Astrocyte (in vitro differentiated cells and primary cell): ENCODE data around the gene USP35. TPM values are rescaled to one million over a fixed set of nuclear protein-coding genes. Genes with fewer than 3 reads are reported as not detected.

Experiments
- DNase-seq: peaks from one replicate; pipeline ENCODE4 v3.0.0-alpha.2; 2010; ENCODE audit warnings: low read depth
- FAIRE-seq: peaks from 2 replicates; lab custom pipeline; 2011; peaks lifted over from hg19 to GRCh38; lab: Jason Lieb, UNC
- H2AFZ ChIP-seq: 2 replicates; pipeline ENCODE4 v1.6.0; 2012; ENCODE audit warnings: low read depth, low read length, inconsistent platforms
- H3K27ac ChIP-seq: 2 replicates; pipeline ENCODE4 v1.5.1; 2011; ENCODE audit warnings: low read depth, low read length, inconsistent platforms
- H3K27me3 ChIP-seq: 2 replicates; pipeline ENCODE4 v1.6.0; 2011; ENCODE audit warnings: low read length, inconsistent platforms; ENCODE audit not compliant: insufficient read depth
- H3K36me3 ChIP-seq: 2 replicates; pipeline ENCODE4 v1.5.1; 2011; ENCODE audit warnings: low read length, inconsistent platforms; ENCODE audit not compliant: insufficient read depth
- H3K4me1 ChIP-seq: 2 replicates; pipeline ENCODE4 v1.5.1; 2011; ENCODE audit warnings: low read length, inconsistent platforms; ENCODE audit not compliant: insufficient read depth
- H3K4me2 ChIP-seq: 2 replicates; pipeline ENCODE4 v1.6.0; 2012; ENCODE audit warnings: low read length, inconsistent platforms
- H3K4me3 ChIP-seq: 2 replicates; pipeline ENCODE4 v1.5.1; 2011; ENCODE audit warnings: low read depth, mild to moderate bottlenecking, low read length, inconsistent platforms; ENCODE audit not compliant: insufficient read depth
- H3K79me2 ChIP-seq: 2 replicates; pipeline ENCODE4 v1.6.0; 2012; ENCODE audit warnings: mild to moderate bottlenecking, low read length, inconsistent platforms; ENCODE audit not compliant: insufficient read depth
- H3K9ac ChIP-seq: 2 replicates; pipeline ENCODE4 v1.6.0; 2012; ENCODE audit warnings: mild to moderate bottlenecking, low read length, inconsistent platforms
- H3K9me3 ChIP-seq: 2 replicates; pipeline ENCODE4 v1.5.1; 2012; ENCODE audit warnings: low read depth, mild to moderate bottlenecking, low read length, inconsistent platforms; ENCODE audit not compliant: insufficient read depth
- H4K20me1 ChIP-seq: 2 replicates; pipeline ENCODE4 v1.6.0; 2012; ENCODE audit warnings: low read length, inconsistent platforms; ENCODE audit not compliant: insufficient read depth
- H3K27ac Mint-ChIP-seq: one replicate; pipeline ENCODE4 v1.8.0; 2021; ENCODE audit warnings: mild to moderate bottlenecking, mixed read lengths; ENCODE audit not compliant: unreplicated experiment
- H3K27me3 Mint-ChIP-seq: one replicate; pipeline ENCODE4 v1.8.0; 2021; ENCODE audit warnings: low read depth, mixed read lengths; ENCODE audit not compliant: unreplicated experiment
- H3K36me3 Mint-ChIP-seq: one replicate; pipeline ENCODE4 v1.8.0; 2021; ENCODE audit warnings: low read depth, mixed read lengths; ENCODE audit not compliant: unreplicated experiment
- H3K4me1 Mint-ChIP-seq: one replicate; pipeline ENCODE4 v1.8.0; 2021; ENCODE audit warnings: low read depth, mixed read lengths; ENCODE audit not compliant: unreplicated experiment
- H3K4me3 Mint-ChIP-seq: one replicate; pipeline ENCODE4 v1.8.0; 2021; ENCODE audit warnings: mild to moderate bottlenecking, moderate library complexity, mixed read lengths; ENCODE audit not compliant: unreplicated experiment
- H3K9me3 Mint-ChIP-seq: one replicate; pipeline ENCODE4 v1.8.0; 2021; ENCODE audit warnings: mild to moderate bottlenecking, mixed read lengths; ENCODE audit not compliant: unreplicated experiment
- CTCF ChIP-seq: IDR thresholded peaks from 2 replicates; pipeline ENCODE4 v1.5.1; 2011; ENCODE audit warnings: low read depth, mild to moderate bottlenecking, inconsistent platforms, low read length, moderate library complexity; ENCODE audit not compliant: insufficient read depth
- EZH2 ChIP-seq: IDR thresholded peaks from 2 replicates; pipeline ENCODE4 v1.6.1; 2012; ENCODE audit warnings: mild to moderate bottlenecking, low read length, inconsistent platforms; ENCODE audit not compliant: insufficient read depth
- total RNA-seq: library from RNA; stranded (reverse); gene quantifications from 2 replicates; pipeline ENCODE4 v1.2.1, GENCODE V29; 2021

The USP35 gene
- total RNA-seq, 1 donor from 2014 or later: 16.2 TPM

- Histone ChIP-seq H4K20me1 (peaks cover 4% of the 10 kb centered on the region), H3K27ac (no peak overlapping the region), H3K4me1 (no peaks in the 10 kb centered on the region), H3K4me3 (no peak overlapping the region), H3K9me3 (no peaks in the 10 kb centered on the region), H3K27me3 (no peaks in the 10 kb centered on the region), H2AFZ (no peak overlapping the region), H3K79me2 (no peaks in the 10 kb centered on the region), H3K4me2 (no peak overlapping the region), H3K9ac (no peak overlapping the region), H3K36me3 (no peaks in the 10 kb centered on the region)
- no peak for TF ChIP-seq CTCF
- no peak for TF ChIP-seq EZH2
- no peak overlapping the region for H3K4me3 Mint-ChIP-seq
- DNase-seq: no peak
- peak overlapping the region; percentile 10 for H3K27ac Mint-ChIP-seq
- peaks cover 18% of the 10 kb centered on the region for H3K4me1 Mint-ChIP-seq
- H3K27me3 Mint-ChIP-seq: no peaks in the 10 kb centered on the region
- FAIRE-seq: no peak
- H3K36me3 Mint-ChIP-seq: peaks cover 16% of the 10 kb centered on the region
- peaks cover 3% of the 10 kb centered on the region for H3K9me3 Mint-ChIP-seq
These were observed 45.3 kb downstream of the USP35 start for GRCh38 chr11:78234006-78234405.

- Histone ChIP-seq H3K36me3 (peaks cover 3% of the 10 kb centered on the region), H3K27ac (no peak overlapping the region), H2AFZ (no peak overlapping the region), H4K20me1 (no peaks in the 10 kb centered on the region), H3K4me2 (no peak overlapping the region), H3K4me3 (no peak overlapping the region), H3K79me2 (no peaks in the 10 kb centered on the region), H3K9me3 (peaks cover 5% of the 10 kb centered on the region), H3K27me3 (no peaks in the 10 kb centered on the region), H3K9ac (no peak overlapping the region), H3K4me1 (no peaks in the 10 kb centered on the region)
- no peak for DNase-seq
- no peaks in the 10 kb centered on the region for H3K27me3 Mint-ChIP-seq
- no peak overlapping the region for H3K27ac Mint-ChIP-seq
- TF ChIP-seq CTCF (no peak), EZH2 (no peak)
- H3K4me3 Mint-ChIP-seq: no peak overlapping the region
- peaks cover 9% of the 10 kb centered on the region for H3K4me1 Mint-ChIP-seq
- no peak for FAIRE-seq
- H3K9me3 Mint-ChIP-seq: peaks cover 9% of the 10 kb centered on the region
- H3K36me3 Mint-ChIP-seq: peaks cover 30% of the 10 kb centered on the region
These were observed 48.8 kb downstream of the USP35 start for GRCh38 chr11:78237293-78238046.

GRCh38 chr11:78239781-78240180, 51.1 kb downstream of the USP35 start:
- Histone ChIP-seq H2AFZ (no peak overlapping the region), H3K27ac (no peak overlapping the region), H3K4me1 (peaks cover 1% of the 10 kb centered on the region), H3K4me2 (no peak overlapping the region), H3K9ac (no peak overlapping the region), H3K79me2 (no peaks in the 10 kb centered on the region), H3K4me3 (no peak overlapping the region), H4K20me1 (no peaks in the 10 kb centered on the region), H3K36me3 (peaks cover 3% of the 10 kb centered on the region), H3K27me3 (no peaks in the 10 kb centered on the region), H3K9me3 (peaks cover 5% of the 10 kb centered on the region)
- FAIRE-seq (no peak), DNase-seq (no peak)
- no peak overlapping the region for H3K4me3 Mint-ChIP-seq
- H3K4me1 Mint-ChIP-seq: no peaks in the 10 kb centered on the region
- H3K36me3 Mint-ChIP-seq: peaks cover 30% of the 10 kb centered on the region
- no peaks in the 10 kb centered on the region for H3K27me3 Mint-ChIP-seq
- TF ChIP-seq CTCF (no peak), EZH2 (no peak)
- peaks cover 9% of the 10 kb centered on the region for H3K9me3 Mint-ChIP-seq
- no peak overlapping the region for H3K27ac Mint-ChIP-seq
